ENCODE measurements around the gene CAPN12.

Gene CAPN12

GRCh38 chr19:38741670-38742069, 2.6 kb downstream of the CAPN12 start:
- no peak for DNase-seq (ENCODE audit: low read depth in 1 of 2, low spot score in 1 of 2)
- TF ChIP-seq GABPA (IDR thresholded peaks at IDR 0.05; ENCODE audit: low read depth) (no peak), REST (IDR thresholded peaks at IDR 0.05; ENCODE audit: insufficient replicate concordance, low read depth) (no peak), POLR2AphosphoS5 (IDR thresholded peaks at IDR 0.05; ENCODE audit: low read depth) (no peak), CTCF (IDR thresholded peaks at IDR 0.05; ENCODE audit: insufficient read depth, low read length) (no peak), SPI1 (IDR thresholded peaks at IDR 0.05; ENCODE audit: borderline replicate concordance, low read depth) (no peak)
- H3K27me3 ChIP-seq (ENCODE audit: insufficient read depth, poor library complexity, severe bottlenecking) = peaks cover under 1% of the 10 kb centered on the region
- no peak overlapping the region for H3K27ac ChIP-seq (replicated peaks)
- H3K4me3 ChIP-seq (replicated peaks; ENCODE audit: insufficient read depth, low read length) = no peak overlapping the region

- no peak overlapping the region for H3K27ac ChIP-seq (replicated peaks)
Measured at GRCh38 chr19:38740932-38741331, 3.3 kb downstream of the CAPN12 start.

GRCh38 chr19:38740257-38740592, 4.0 kb downstream of the CAPN12 start:
- DNase-seq (ENCODE audit: low read depth in 1 of 2, low spot score in 1 of 2) = no peak
- no peak overlapping the region for H3K4me3 ChIP-seq (replicated peaks; ENCODE audit: insufficient read depth, low read length)
- TF ChIP-seq GABPA (IDR thresholded peaks at IDR 0.05; ENCODE audit: low read depth) (no peak), POLR2AphosphoS5 (IDR thresholded peaks at IDR 0.05; ENCODE audit: low read depth) (no peak), REST (IDR thresholded peaks at IDR 0.05; ENCODE audit: insufficient replicate concordance, low read depth) (no peak), SPI1 (IDR thresholded peaks at IDR 0.05; ENCODE audit: borderline replicate concordance, low read depth) (no peak), CTCF (IDR thresholded peaks at IDR 0.05; ENCODE audit: insufficient read depth, low read length) (no peak)
- H3K27me3 ChIP-seq (ENCODE audit: insufficient read depth, poor library complexity, severe bottlenecking) = peaks cover 3% of the 10 kb centered on the region
- H3K27ac ChIP-seq (replicated peaks) = no peak overlapping the region

More at GRCh38 chr19:38740932-38741331, 3.3 kb downstream of the CAPN12 start:
- peaks cover 3% of the 10 kb centered on the region for H3K27me3 ChIP-seq (ENCODE audit: insufficient read depth, poor library complexity, severe bottlenecking)
- no peak for DNase-seq (ENCODE audit: low read depth in 1 of 2, low spot score in 1 of 2)
- TF ChIP-seq CTCF (IDR thresholded peaks at IDR 0.05; ENCODE audit: insufficient read depth, low read length) (no peak), POLR2AphosphoS5 (IDR thresholded peaks at IDR 0.05; ENCODE audit: low read depth) (no peak), SPI1 (IDR thresholded peaks at IDR 0.05; ENCODE audit: borderline replicate concordance, low read depth) (no peak), GABPA (IDR thresholded peaks at IDR 0.05; ENCODE audit: low read depth) (no peak)
- no peak overlapping the region for H3K4me3 ChIP-seq (replicated peaks; ENCODE audit: insufficient read depth, low read length)

Measured in HL-60 (cell line).